GM21447 (cell line): ENCODE results near the gene CALHM1.
"Not testable (repeated sequence)": the region's sequence is repeated elsewhere in the genome, so short reads cannot be mapped to it uniquely, and the experiment has no call there.

Experiments
- ATAC-seq: cut with Tn5 transposase; IDR thresholded peaks from one replicate; pipeline ENCODE4 v1.9.1; 2021; ENCODE audit not compliant: unreplicated experiment

Gene CALHM1, protein sequence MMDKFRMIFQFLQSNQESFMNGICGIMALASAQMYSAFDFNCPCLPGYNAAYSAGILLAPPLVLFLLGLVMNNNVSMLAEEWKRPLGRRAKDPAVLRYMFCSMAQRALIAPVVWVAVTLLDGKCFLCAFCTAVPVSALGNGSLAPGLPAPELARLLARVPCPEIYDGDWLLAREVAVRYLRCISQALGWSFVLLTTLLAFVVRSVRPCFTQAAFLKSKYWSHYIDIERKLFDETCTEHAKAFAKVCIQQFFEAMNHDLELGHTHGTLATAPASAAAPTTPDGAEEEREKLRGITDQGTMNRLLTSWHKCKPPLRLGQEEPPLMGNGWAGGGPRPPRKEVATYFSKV

DNA sequence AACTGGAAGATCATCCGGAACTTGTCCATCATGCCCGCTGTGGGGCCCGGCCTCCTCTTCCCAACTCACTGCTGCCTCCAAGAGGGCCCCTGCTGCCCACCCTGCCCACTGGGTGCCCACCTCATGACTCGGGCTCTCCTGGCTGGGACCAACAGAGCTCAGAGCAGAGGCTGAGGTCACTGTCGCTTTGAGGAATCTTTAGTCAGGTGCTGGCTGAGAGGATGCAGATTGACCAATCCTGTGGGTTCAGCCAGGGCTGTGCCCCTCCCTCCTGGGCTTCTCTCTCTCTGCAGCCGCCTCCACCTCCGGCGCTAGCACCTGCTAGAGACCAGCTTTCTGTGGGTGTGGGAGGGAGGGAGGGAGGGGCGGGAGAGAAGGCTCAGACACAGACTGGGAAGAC lies at the start of gene CALHM1:
Gene CALHM1 (minus strand): TSS at position 181 of the 400 bp plus-strand sequence. CDS start 149 bp downstream, at position 32.
- ATAC-seq = peak; percentile 74

DNA sequence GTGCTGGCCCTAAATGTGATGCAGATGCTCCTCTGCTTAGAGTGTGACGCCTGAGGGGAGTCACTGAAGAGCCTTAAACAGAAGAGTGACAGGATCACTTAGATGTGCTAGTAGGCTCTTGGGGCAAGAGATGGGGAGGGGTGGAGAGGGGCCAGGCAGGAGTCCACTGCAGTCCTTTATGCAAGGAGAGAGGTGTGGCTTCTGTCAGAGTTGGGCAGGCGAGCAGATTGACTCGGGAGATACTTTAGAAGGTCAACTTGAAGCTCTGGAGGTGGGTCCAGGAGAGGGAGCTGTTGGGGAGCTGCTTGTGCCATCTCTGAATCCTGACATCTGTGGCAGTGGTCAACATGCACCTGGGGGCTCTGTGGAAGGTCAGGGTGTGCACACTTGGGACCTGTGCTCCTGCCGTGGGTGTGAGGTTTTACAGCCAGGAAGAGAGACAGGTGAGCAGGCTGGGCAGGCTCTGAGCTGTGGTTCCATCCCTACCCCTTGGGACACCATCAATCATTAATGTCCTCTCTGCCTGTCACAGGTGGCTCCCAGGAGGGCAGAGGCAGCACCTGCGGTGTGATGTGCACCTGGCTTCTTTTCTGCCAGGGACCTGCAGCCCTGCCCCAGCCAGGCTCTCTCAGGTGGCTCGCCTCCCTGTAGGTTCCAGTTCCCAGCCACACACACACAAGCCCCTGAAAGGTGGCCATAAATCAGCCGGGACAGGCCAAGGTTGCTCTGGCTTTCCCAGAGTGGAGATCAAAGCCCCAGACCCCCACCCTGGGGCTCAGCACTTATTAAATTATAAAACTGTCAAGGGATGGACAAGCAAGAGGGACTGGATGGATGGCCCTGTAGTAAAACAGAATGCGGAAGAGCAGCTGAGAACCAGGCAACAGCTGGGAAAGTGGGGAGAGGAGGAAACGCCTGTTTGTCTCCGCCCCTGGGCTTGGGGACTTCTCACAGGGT lies 48.8 kb upstream of the CALHM1 start:
- ATAC-seq = no peak

DNA sequence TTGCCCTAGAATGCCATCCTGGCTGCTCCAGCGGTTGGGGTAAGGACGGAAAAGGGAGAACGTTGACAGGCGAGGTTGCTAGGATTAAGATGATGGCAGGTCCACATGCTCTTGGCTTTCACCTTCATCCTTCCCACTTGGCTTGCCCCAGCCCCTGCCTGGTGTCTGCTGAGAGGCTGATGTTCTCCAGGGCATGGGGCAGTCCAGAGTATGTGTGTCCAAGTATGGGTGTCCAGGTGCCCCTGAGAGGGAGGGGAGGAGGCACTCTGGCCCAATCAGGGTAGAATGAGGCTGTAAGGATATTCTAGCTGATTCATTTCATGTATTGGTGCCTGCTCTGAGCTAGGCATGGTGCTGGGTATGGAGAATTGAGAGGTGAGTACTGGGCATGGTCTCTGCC lies 47.4 kb upstream of the CALHM1 start:
- ATAC-seq = no peak

DNA sequence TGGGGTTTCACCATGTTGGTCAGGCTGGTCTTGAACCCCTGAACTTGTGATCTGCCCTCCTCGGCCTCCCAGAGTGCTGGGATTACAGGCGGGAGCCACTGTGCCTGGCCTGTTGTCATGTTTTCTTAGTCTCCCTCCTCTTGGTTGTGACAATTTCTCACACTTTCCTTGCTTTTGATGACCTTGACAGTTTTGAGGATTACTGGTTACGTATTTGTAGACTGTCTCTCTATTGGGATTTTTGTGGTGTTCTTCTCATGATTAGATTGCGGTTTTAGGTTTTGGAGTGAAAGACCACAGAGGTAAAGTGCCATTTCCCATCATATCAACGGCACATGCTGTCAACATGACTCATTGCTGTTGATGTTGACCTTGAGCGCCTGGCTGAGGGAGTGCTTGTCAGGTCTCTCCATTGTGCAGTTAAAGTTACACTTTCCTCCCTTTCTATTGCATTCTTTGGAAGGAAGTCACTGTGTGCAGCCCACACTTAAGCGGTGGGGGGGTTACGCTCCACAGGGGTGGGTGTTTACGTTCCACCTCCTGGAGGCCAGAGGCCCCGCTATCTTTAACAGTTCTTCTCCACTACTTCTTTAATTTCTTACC lies 45.6 kb upstream of the CALHM1 start:
- no peak for ATAC-seq

DNA sequence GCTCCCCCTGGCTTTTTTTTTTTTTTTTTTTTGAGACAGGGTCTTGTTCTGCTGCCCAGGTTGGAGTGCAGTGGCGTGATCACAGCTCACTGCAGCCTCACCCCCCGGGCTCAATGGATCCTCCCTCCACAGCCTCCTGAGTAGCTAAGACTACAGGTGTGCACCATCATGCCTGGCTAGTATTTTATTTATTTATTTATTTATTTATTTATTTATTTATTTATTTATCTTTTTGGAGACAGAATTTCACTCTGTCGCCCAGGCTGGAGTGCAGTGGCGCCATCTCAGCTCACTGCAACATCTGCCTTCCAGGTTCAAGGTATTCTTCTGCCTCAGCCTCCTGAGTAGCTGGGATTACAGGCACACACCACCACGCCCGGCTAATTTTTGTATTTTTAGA lies 45.1 kb upstream of the CALHM1 start:
- ATAC-seq = not testable (repeated sequence)

DNA sequence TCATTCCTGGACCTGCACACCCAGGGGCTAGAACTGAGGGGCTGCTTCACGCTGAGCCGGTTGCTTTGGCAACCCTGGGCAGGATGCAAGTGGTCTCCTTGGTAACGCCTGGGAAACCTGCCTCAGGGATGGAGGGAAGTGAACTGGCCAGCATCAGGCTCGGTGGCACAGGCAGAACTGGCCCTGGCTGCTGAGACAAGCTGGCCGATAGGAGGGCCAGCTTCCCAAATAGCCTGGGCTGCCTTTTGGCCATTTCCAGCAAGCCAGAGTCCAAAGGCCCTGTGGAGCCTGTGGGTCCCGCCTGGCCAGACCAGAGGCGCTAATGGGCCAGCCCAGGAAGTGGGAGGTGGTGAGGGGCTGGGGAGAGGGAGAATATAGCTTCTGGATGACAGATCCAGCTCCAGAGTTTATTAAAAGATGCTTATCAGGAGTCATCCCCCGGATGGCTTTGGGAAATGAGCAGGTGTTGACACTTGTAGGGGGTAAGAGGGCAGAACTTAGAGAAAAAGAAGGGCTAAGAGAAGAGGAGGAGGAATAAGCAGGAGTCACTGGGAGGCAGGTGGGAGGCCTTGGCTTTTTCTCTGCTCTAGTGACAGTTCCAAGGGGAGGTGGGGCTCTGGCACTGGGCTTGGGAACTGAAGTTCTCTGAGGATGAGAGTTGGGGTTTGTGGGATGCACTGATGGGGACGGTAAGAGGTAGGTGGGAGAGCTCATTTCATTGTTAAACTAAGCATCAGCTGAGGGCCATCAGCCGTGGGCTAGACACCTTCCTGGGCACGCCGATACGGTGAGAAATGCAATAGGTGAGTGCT lies 44.4 kb upstream of the CALHM1 start:
- no peak for ATAC-seq

DNA sequence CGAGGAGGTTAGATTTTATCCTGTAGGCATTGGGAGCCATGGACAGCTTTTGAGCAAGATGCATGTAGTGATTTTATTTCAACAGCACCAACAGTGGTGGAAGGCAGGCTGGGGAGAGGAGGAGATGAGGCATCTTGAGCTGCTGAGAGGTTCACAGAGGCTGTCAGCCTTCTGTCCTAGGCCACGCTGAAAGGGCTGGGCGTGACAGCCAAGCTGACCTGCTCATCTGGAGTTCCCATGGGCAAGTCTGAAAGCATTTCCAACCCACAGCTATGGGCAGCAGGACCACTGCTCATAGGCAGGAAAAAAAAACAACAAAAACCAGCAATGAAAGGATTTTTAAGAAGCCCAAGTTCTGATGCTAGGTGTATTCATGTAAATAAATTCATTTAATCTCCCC lies 42.5 kb upstream of the CALHM1 start:
- no peak for ATAC-seq

DNA sequence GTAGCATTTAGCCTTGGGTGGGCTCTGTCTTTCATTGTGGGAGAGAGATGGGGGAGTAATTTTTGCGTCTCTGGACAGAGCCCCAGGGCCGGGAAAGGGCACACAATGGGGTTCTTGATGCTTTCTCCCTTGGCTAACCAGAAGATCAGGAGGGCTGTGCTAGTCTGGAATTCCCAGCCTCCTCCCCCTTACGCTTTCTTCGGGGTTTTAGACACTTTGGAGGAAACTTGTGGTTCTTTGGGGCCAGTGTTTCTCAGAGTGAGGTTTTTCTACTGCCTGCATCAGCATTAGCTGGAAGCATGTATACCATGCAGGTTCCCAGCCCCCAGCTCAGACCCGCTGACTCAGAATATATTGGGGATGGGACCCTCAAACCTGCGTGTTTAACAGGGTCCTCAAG lies 41.8 kb upstream of the CALHM1 start:
- no peak for ATAC-seq

DNA sequence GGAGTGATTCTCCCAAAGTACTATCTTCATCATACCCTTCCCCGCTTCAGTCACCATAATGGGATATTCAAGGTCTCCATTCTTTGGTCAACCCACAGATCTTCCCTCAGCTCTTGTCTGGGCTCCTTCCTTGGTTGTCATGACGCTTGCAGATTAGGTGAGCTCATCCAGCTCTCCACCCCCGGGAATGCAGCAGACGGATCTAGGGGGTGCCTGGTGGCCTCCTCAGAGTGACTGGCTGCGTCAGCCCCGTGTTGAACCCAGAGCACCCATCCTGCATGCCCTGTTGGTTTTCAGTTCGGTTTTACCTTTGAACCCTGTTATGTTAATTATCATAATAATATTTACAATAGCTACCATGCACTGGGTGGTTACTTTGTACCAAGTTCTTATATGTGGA lies 41.2 kb upstream of the CALHM1 start:
- ATAC-seq = no peak

DNA sequence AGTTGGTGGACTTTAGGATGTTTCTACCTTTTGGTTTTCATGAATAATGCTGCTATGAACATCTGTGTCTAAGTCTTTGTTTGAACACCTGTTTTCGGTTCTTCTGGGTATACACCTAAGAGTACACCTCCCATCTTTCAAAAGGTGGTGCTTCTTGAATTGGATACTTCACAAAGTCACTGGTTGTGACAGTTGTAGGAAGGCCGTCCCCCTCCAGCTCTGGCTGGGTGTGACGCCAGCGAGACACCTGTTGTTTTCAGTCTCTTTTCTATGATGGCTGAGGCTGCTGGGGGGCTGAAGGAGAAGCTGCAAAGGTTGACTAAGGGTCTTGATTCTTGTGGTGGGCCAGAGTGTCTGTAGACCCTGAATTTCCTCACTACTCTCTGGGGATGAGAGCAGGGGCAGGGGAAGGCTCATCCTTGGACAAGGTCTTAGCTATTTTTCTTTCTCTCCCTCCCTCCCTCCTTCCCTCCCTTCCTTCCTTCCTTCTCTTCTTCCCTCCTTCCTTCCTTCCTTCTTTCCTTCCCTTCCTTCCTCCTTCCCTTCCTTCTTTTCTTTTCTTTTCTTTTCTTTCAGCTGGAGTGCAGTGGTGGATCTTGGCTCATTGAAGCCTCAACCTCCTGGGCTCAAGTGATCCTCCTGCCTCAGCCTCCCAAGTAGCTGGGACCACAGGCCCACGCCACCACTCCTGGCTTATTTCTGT lies 40.4 kb upstream of the CALHM1 start:
- ATAC-seq = no peak

DNA sequence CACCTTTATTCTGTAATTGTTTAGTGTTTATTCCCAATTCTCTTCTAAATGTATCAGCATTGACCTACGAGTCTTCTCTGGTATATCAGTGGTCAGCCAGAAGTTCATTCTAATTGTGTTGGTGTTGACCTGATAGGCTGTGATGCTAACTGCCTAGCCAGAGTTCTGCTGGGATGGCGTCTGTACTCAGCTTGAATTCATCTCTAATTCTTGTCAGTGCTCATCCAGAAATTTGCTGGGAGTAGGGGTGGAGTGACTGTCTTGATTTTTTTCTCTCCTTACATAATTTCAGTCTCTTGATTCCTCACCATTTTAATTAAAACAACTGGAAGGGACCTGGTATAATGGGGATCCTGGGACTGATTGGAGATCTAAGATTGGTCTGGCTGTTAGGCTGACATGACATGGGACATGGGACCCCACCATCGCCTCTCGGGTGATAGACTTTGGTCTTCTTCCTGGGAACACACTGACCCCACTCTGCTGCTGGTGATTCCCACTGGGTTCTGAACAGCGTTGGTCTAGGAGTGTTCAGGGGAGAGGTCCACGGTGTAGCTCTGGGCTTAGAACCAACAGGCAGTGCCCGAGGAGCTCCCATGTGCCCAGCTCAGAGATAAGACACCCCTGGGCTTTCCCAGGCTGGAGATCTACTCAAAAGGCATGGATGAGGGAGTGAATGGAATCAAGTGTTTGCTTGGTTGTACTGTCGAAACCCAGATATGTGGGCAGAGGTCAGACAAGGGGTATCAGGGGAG lies 38.6 kb upstream of the CALHM1 start:
- no peak for ATAC-seq

DNA sequence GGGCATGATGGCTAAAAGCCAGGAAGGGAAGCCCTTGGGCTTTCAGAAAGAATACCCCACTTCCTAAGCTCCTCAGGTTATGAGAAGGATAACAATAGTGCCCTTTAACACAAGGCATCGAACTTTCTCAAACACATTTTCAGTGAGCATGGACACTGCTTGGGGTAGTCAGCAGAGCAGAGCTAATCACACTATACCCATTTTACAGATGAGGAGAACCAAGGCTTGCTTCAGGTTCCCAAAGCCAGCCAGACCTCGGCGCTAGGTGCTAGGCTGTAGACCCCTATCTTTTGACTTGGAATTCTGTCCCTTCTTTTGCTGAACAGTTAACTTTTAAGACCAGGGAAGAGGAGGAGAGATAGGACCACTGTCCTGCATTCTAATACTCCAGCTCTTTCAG lies 36.6 kb upstream of the CALHM1 start:
- no peak for ATAC-seq

DNA sequence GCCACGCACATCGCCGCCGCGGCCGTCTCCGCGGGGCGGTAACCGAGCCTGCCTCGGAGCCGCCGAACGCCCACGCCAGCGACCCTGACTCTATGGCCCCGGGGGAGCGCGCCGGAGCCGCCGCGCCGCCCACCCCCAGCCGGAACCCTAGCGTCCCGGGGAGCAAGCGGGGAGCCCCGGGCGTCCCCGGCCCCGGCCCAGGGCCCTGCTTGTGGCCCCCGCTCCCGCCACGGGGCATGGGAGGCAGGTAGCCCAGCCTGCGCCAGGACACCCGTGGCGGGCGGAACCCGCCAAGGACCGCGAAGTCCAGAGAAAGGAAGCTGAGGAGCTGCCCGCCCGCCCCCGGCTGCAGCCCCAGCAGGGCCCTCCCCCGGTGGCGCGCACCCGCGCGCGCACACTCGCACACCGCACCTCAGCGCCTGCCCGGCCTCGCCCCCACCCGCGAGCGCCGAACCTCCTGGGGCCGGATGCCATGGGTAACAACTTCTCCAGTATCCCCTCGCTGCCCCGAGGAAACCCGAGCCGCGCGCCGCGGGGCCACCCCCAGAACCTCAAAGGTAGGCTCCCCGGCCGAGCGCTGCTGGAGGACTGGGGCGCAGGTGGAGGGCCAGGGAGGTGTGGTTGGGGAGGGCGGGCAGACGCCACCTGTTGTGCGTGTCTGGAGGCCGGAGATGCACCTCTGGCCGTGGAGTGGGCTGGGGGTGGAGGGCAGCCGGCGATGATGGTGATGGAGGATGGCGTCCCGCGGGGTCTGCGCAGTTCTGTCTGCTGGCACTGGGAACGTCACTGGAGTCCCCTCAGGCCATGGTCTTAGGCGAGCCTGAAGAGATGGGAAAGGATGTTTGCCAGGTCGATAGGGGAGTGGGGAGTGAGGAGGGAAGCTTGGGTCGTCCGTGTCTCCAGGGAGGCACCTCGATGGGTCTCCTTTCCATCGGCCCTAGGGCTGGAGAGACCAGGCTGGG lies 35.5 kb upstream of the CALHM1 start:
- no peak for ATAC-seq

DNA sequence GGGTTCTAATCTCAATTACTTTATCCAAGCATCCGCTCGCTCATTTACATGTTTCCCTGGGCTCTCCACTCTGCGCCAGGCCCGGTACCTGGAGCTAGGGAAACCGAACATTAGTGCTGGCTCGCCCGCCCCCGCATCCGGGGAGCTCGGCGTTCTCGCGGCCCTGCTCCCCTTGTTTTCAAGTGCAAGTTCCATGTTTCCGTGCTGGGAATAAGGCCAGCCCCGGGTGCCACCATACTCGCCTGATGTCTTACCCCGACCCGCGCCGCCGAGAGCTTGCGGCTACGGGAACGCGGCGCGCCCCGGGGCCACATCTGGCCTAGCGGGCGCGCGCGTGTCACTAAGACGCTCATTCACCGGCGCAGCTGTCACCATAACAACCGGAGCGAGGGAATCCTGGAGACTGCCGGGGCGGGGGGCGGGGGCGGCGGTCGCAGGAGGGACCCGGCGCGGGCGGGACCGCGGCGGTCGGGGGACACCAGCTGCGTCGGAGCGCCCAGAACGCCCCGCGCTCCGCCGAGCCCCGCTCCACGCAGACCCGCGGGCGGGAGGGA lies 34.7 kb upstream of the CALHM1 start, which contains the start of gene NEURL1:
Gene NEURL1 (plus strand): TSS at position 344 of the 554 bp plus-strand sequence. CDS start 683 bp downstream, outside the sequence.
- ATAC-seq = no peak

DNA sequence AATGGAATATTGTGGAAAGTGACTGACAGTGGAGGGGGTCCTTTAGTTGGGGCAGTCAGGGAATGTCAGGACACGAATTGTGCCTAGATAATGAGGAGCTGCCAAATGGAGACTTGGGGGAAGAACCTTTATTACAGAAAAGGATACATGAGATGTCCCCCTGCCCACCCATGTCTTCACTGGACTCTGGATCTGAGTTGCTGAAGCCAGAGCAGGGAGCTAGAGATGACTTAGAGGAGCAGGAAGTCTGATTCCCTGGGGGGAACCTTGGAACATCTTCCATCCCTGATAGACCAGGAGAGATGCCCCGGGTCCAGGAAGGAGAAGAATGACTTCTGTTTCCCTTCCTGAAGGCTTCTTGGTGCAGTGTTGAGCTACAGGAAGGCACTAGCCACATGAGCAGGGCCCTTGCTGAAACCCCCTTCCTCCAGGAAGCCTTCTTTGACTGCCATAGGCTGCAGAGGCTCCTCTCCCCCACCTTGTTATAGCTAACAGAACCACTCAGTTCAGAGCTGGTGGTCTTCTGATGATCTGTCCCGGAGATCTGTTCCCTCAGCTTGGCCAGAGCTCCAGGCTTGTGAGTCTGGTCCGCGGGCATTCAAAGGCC lies 34.1 kb upstream of the CALHM1 start:
- ATAC-seq = no peak

DNA sequence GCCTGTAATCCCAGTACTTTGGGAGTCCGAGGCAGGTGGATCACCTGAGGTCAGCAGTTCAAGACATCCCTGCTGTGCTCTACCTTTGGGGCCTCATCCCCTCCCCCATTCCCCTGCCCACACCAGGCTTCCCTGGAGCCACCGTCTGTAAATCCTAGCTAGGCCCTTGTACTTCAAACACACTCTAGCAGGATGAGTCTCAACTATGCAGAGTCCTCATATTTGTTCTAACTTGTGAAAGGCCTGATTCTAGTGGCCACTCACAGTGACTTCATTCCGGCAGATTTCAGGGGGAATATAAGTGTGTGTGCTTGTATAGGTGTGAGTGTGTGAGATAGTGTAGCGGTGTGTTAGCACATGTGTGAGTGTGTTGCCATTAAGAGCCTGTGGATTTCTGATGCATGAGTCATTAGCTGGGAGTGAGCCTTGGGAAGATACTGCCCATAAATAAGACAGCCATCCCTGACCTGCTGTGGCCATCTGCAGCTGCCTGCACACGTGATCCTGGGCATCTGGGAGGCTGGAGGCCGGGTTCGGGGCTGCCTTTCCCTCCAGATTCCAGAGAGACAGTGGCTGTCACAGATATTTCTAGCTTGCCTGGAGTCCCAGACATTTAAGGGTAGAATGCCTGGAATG lies 33.1 kb upstream of the CALHM1 start:
- ATAC-seq = no peak

DNA sequence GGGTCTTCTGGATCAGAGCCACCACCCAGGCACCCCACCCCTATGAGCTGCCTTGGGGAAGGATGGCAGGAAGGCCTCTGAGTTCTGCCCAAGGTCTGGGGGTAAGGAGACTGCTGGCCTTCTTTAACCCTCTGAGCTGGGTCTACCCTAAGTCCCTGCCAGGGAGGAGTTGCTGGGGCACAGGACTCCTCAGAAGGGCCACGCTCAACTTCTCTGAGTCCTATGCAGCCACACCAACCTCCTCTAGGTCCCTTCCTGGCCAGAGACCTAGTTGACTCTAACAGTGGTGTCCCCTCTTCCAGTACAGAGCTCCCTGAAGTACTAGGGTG lies 32.2 kb upstream of the CALHM1 start:
- peak; percentile 13 for ATAC-seq
